Tibial nerve (tissue), 4 donors: ENCODE data around the gene PANX3. TPM values are rescaled to one million over a fixed set of nuclear protein-coding genes. Genes with fewer than 3 reads are reported as not detected.
A peak's percentile ranks its signal among the peaks of the same experiment; 100 is the strongest.

Experiments
- DNase-seq, 2 donors: peaks; one replicate each; pipeline ENCODE4 v3.0.0-alpha.2; 2019; ENCODE audit warnings: low spot score in 2 of 2
- H3K27ac ChIP-seq, 4 donors: fragments of 200-600 bp; sonication (generic) in 3 of 4; one replicate each; pipeline ENCODE4 v1.5.1; 2017 to 2019; ENCODE audit warnings: mild to moderate bottlenecking in 1 of 4
- H3K27me3 ChIP-seq, 2 donors: fragments of 200-600 bp; sonication (generic) in 1 of 2; one replicate each; pipeline versions ENCODE4 v1.5.1 to v1.6.0; 2017 to 2019
- H3K36me3 ChIP-seq, 3 donors: fragments of 200-600 bp; sonication (generic); one replicate each; pipeline ENCODE4 v1.5.1; 2018 to 2019
- H3K4me1 ChIP-seq, 4 donors: fragments of 200-600 bp; sonication (generic) in 3 of 4; one replicate each; pipeline ENCODE4 v1.5.1; 2017 to 2019
- H3K4me3 ChIP-seq, 4 donors: fragments of 200-600 bp; sonication (generic) in 3 of 4; one replicate each; pipeline ENCODE4 v1.5.1; 2017 to 2019; ENCODE audit warnings: mild to moderate bottlenecking in 1 of 4, moderate library complexity in 1 of 4
- H3K9me3 ChIP-seq, 4 donors: fragments of 200-600 bp; sonication (generic) in 3 of 4; one replicate each; pipeline ENCODE4 v1.5.1; 2017 to 2019
- CTCF ChIP-seq, 5 experiments: fragments of 200-600 bp in 3 of 5; fragments of 450-650 bp in 2 of 5; sonication (generic) in 3 of 5; IDR thresholded peaks; one replicate each; pipeline ENCODE4 v1.5.1; 2016 to 2019; ENCODE audit warnings: antibody characterized with exemption in 5 of 5, mild to moderate bottlenecking in 3 of 5, moderate library complexity in 2 of 5
- EP300 ChIP-seq, 2 donors: sonication (generic); formaldehyde crosslinking; IDR thresholded peaks; one replicate each; pipeline ENCODE4 v1.6.1; 2017; ENCODE audit warnings: antibody characterized with exemption in 2 of 2, mild to moderate bottlenecking in 1 of 2
- POLR2A ChIP-seq, 2 donors: fragments of 450-650 bp; IDR thresholded peaks; one replicate each; pipeline ENCODE4 v1.6.1; 2017; ENCODE audit warnings: antibody characterized with exemption in 2 of 2, mild to moderate bottlenecking in 2 of 2, moderate library complexity in 2 of 2
- WGBS, 2 donors: methylation state at CpG; one replicate each; pipeline ENCODE4 v1.1.5; 2018; 5-methylcytosine and 5-hydroxymethylcytosine counted together
- total RNA-seq, 4 donors: library from RNA; depleted of rRNA; stranded (reverse); fragments of >200 nt; gene quantifications; one replicate each; pipeline ENCODE4 v1.1.0, GENCODE V29; 2016

PANX3 gene
- total RNA-seq, 4 donors from 2014 or later, result not detected

GRCh38 chr11:124612045-124612444 lies 817 bp downstream of the PANX3 start:
- H3K36me3 ChIP-seq, result no peaks in the 10 kb centered on the region
- H3K4me3 ChIP-seq, result no peak overlapping the region
- H3K9me3 ChIP-seq, result no peaks in the 10 kb centered on the region
- H3K27me3 ChIP-seq, result peaks cover 0 to 9% of the 10 kb centered on the region in 2 donors
- 59 to 63% methylated on average over 3 of the region's 3 CpGs for WGBS, 2 donors
- DNase-seq, result no peak
- TF ChIP-seq CTCF (IDR thresholded peaks at IDR 0.05), result no peak
- no peak for TF ChIP-seq POLR2A (IDR thresholded peaks at IDR 0.05)
- no peak for TF ChIP-seq EP300 (IDR thresholded peaks at IDR 0.05)
- no peak overlapping the region for H3K27ac ChIP-seq
- no peaks in the 10 kb centered on the region for H3K4me1 ChIP-seq

GRCh38 chr11:124612567-124613246 lies 1.5 kb downstream of the PANX3 start:
- H3K27ac ChIP-seq, result no peak overlapping the region
- TF ChIP-seq CTCF (IDR thresholded peaks at IDR 0.05), result no peak
- H3K4me3 ChIP-seq, result no peak overlapping the region
- WGBS, 2 donors, result 57% methylated on average over 9 to 10 of the region's 10 CpGs
- no peaks in the 10 kb centered on the region for H3K36me3 ChIP-seq
- peaks cover 0 to 9% of the 10 kb centered on the region in 2 donors for H3K27me3 ChIP-seq
- no peaks in the 10 kb centered on the region for H3K4me1 ChIP-seq
- no peak for DNase-seq
- no peaks in the 10 kb centered on the region for H3K9me3 ChIP-seq

- WGBS, 2 donors, result 76 to 83% methylated on average over 5 of the region's 5 CpGs
- H3K36me3 ChIP-seq, result no peaks in the 10 kb centered on the region
- TF ChIP-seq CTCF (IDR thresholded peaks at IDR 0.05) (no peak), EP300 (IDR thresholded peaks at IDR 0.05) (no peak)
- H3K9me3 ChIP-seq, result no peaks in the 10 kb centered on the region
- no peak overlapping the region for H3K4me3 ChIP-seq
- H3K4me1 ChIP-seq, result peaks cover 0 to 12% (median 7%) of the 10 kb centered on the region in 4 donors
- H3K27ac ChIP-seq, result no peak overlapping the region
- no peak for DNase-seq
- H3K27me3 ChIP-seq, result peaks cover 0 to 9% of the 10 kb centered on the region in 2 donors
Measured at GRCh38 chr11:124618863-124619262, 7.6 kb downstream of the PANX3 start.

- peak; percentile 71 to 85 for DNase-seq
- Histone ChIP-seq H3K4me1 (peaks cover 0 to 43% (median 13%) of the 10 kb centered on the region in 4 donors), H3K9me3 (no peaks in the 10 kb centered on the region), H3K4me3 (peak within 1 kb of the TSS; percentile 88 to 99 (median 90)), H3K27ac (peak within 1 kb of the TSS; percentile 86 to 93 (median 90)), H3K27me3 (no peaks in the 10 kb centered on the region), H3K36me3 (peaks cover 0 to 29% (median 8%) of the 10 kb centered on the region in 3 donors)
- TF ChIP-seq CTCF (IDR thresholded peaks at IDR 0.05), result peak in 1 of 5 experiments; percentile 25
- peak; percentile 26 to 95 for TF ChIP-seq EP300 (IDR thresholded peaks at IDR 0.05)
- peak; percentile 47 to 81 for TF ChIP-seq POLR2A (IDR thresholded peaks at IDR 0.05)
- WGBS, 2 donors, result 1% methylated on average over 48 to 57 of the region's 57 CpGs
Measured at GRCh38 chr11:124622531-124623451, 11.6 kb downstream of the PANX3 start, which contains the start of gene TBRG1. TSS of gene TBRG1 (plus strand) at chr11:124622864. CDS start at chr11:124623084, 220 bp downstream.
